Large intestine (tissue), 3 donors: ENCODE data around the gene TOP2A. TPM values are rescaled to one million over a fixed set of nuclear protein-coding genes. Genes with fewer than 3 reads are reported as not detected.

ENCODE experiments used
- DNase-seq, 2 donors: peaks; one replicate each; pipeline versions ENCODE4 v3.0.0 to v3.0.0-alpha.2; 2013
- H3K27ac ChIP-seq: one replicate; pipeline ENCODE4 v1.5.1; 2013; ENCODE audit warnings: low read length
- H3K27me3 ChIP-seq: 2 replicates; pipeline ENCODE4 v1.6.1; 2013; ENCODE audit warnings: low read length; ENCODE audit not compliant: control insufficient read depth, insufficient read depth
- H3K36me3 ChIP-seq: 2 replicates; pipeline ENCODE4 v1.6.1; 2013; ENCODE audit warnings: low read length; ENCODE audit not compliant: control insufficient read depth, insufficient read depth
- H3K4me1 ChIP-seq: one replicate; pipeline ENCODE4 v1.6.1; 2013; ENCODE audit warnings: low read length; ENCODE audit not compliant: control insufficient read depth, insufficient read depth
- H3K4me3 ChIP-seq: one replicate; pipeline ENCODE4 v1.5.1; 2013; ENCODE audit warnings: low read length
- H3K9me3 ChIP-seq: one replicate; pipeline ENCODE4 v1.6.1; 2013; ENCODE audit warnings: mild to moderate bottlenecking, low read depth, low read length, moderate library complexity; ENCODE audit not compliant: control insufficient read depth
- WGBS: methylation state at CpG from one replicate; pipeline ENCODE4 v1.1.5; 2013; ENCODE audit warnings: low lambda C conversion rate; ENCODE audit not compliant: insufficient coverage; 5-methylcytosine and 5-hydroxymethylcytosine counted together
- polyA plus RNA-seq: library from polyadenylated mRNA; unstranded; fragments of 120-200 nt; gene quantifications from one replicate; pipeline ENCODE4 v1.2.1, GENCODE V29; 2013

Gene TOP2A
- polyA plus RNA-seq, 1 donor, result 68.4 TPM

GRCh38 chr17:40452921-40453378 is 35.3 kb upstream of the TOP2A start:
- no peak for DNase-seq
- peaks cover 33% of the 10 kb centered on the region for H3K4me1 ChIP-seq

GRCh38 chr17:40452216-40452787 is 34.6 kb upstream of the TOP2A start:
- no CpG with 5 or more reads among the region's 7 CpGs for WGBS
- Histone ChIP-seq H3K36me3 (peaks cover 28% of the 10 kb centered on the region), H3K27me3 (peaks cover 2% of the 10 kb centered on the region), H3K4me3 (no peak overlapping the region), H3K27ac (no peak overlapping the region), H3K4me1 (peaks cover 33% of the 10 kb centered on the region), H3K9me3 (no peaks in the 10 kb centered on the region)
- no peak for DNase-seq

More at GRCh38 chr17:40452921-40453378, 35.3 kb upstream of the TOP2A start:
- Histone ChIP-seq H3K36me3 (peaks cover 28% of the 10 kb centered on the region), H3K27ac (no peak overlapping the region), H3K4me3 (no peak overlapping the region), H3K9me3 (no peaks in the 10 kb centered on the region), H3K27me3 (peaks cover 2% of the 10 kb centered on the region)
- no CpG with 5 or more reads among the region's 15 CpGs for WGBS

DNA sequence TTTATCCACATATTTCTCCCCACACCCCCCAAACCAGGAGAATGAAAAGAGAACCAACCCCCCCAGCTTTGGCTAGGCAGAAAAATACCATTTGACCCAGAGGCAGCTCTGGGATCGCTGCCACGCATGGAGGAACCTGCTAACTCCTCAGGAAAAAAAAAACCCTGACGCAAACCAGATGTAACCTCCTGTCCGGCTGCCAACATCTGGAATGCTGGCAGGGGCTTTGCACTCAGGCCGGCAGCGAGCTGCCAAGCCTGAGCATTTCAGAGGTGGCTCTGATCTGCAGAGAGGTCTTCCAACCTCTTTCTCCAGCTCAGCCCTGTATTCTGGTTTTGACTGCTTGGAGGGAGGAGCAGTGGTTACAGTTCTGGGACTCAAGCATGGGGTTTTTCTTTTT is 33.7 kb upstream of the TOP2A start:
- Histone ChIP-seq H3K27ac (no peak overlapping the region), H3K9me3 (no peaks in the 10 kb centered on the region), H3K36me3 (peaks cover 22% of the 10 kb centered on the region), H3K4me3 (no peak overlapping the region), H3K27me3 (peaks cover under 1% of the 10 kb centered on the region), H3K4me1 (peaks cover 33% of the 10 kb centered on the region)
- no CpG with 5 or more reads among the region's 6 CpGs for WGBS
- no peak for DNase-seq

GRCh38 chr17:40450175-40450574 is 32.5 kb upstream of the TOP2A start:
- no peaks in the 10 kb centered on the region for H3K9me3 ChIP-seq
- peaks cover 35% of the 10 kb centered on the region for H3K4me1 ChIP-seq
- H3K27me3 ChIP-seq, result peaks cover 3% of the 10 kb centered on the region
- H3K4me3 ChIP-seq, result no peak overlapping the region
- H3K36me3 ChIP-seq, result peaks cover 17% of the 10 kb centered on the region
- peak in 1 of 2 donors; percentile 58 for DNase-seq
- no CpG with 5 or more reads among the region's 3 CpGs for WGBS
- H3K27ac ChIP-seq, result no peak overlapping the region

DNA sequence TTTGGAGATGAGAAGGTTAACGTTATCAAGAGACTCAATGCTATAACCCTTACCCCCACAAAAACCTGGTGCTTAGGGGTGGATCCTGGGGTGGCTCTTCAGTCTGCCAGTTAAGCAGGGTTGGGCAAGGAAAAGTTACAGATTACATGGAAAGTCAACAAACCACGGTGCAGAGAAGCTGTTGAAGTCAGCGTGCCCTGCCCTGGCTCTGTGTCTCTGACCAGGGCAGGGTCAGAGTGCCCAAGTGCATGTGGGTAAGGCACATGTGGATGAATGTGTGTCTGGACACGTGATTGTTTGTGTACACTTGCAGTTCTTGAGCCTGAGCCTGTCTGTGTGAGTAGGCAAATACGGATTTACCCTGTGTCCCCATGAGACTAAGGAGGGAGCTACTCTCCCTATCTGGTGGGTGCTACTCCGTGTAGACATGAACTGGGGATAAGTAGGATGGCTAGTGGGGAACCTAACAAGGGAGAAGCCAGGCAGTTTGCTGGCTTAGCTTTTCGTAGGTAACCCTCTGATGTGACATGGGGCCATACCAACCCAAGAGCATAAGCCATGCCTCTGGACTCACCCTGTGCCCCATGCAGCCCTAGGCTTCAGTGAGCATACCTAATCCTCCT is 31.1 kb upstream of the TOP2A start:
- peaks cover 40% of the 10 kb centered on the region for H3K4me1 ChIP-seq
- peaks cover 10% of the 10 kb centered on the region for H3K27me3 ChIP-seq
- H3K4me3 ChIP-seq, result no peak overlapping the region
- H3K36me3 ChIP-seq, result peaks cover 7% of the 10 kb centered on the region
- peak; percentile 86 to 87 for DNase-seq
- no CpG with 5 or more reads among the region's 7 CpGs for WGBS
- no peaks in the 10 kb centered on the region for H3K9me3 ChIP-seq
- peak overlapping the region; percentile 32 for H3K27ac ChIP-seq

DNA sequence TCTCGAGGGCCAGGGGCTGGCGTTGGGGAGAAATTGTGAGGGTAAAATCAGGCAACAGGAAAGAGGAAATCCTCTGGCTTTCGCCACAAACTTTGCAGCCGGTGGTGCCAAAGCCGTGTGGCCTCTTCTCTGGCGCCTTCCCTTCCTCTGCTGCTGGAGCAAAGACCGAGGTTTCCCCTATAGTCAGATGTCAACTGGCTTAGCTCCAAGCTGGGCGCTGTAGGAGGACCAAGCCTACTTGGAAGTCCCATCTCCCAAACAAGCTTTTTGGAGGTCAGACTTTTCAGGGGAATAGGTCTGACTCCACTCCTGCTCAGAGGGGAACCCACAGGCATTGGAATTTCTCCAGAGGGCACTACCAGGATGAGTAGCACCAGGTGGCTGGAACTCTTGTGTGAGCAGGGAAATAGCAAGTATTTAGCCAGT is 30.5 kb upstream of the TOP2A start:
- Histone ChIP-seq H3K36me3 (peaks cover 3% of the 10 kb centered on the region), H3K27ac (peak overlapping the region; percentile 21), H3K9me3 (no peaks in the 10 kb centered on the region), H3K27me3 (peaks cover 10% of the 10 kb centered on the region), H3K4me1 (peaks cover 40% of the 10 kb centered on the region), H3K4me3 (no peak overlapping the region)
- no peak for DNase-seq
- WGBS, result no CpG with 5 or more reads among the region's 8 CpGs

GRCh38 chr17:40447806-40448205 is 30.1 kb upstream of the TOP2A start:
- Histone ChIP-seq H3K9me3 (no peaks in the 10 kb centered on the region), H3K27me3 (peaks cover 10% of the 10 kb centered on the region), H3K27ac (no peak overlapping the region), H3K36me3 (no peaks in the 10 kb centered on the region), H3K4me3 (no peak overlapping the region), H3K4me1 (peaks cover 42% of the 10 kb centered on the region)
- WGBS, result no CpG with 5 or more reads among the region's 4 CpGs
- DNase-seq, result no peak

- Histone ChIP-seq H3K36me3 (no peaks in the 10 kb centered on the region), H3K4me1 (peaks cover 45% of the 10 kb centered on the region), H3K9me3 (no peaks in the 10 kb centered on the region), H3K27ac (no peak overlapping the region), H3K4me3 (no peak overlapping the region), H3K27me3 (peaks cover 14% of the 10 kb centered on the region)
- no peak for DNase-seq
- no CpG with 5 or more reads among the region's 8 CpGs for WGBS
Observed at GRCh38 chr17:40447148-40447644, 29.5 kb upstream of the TOP2A start.

DNA sequence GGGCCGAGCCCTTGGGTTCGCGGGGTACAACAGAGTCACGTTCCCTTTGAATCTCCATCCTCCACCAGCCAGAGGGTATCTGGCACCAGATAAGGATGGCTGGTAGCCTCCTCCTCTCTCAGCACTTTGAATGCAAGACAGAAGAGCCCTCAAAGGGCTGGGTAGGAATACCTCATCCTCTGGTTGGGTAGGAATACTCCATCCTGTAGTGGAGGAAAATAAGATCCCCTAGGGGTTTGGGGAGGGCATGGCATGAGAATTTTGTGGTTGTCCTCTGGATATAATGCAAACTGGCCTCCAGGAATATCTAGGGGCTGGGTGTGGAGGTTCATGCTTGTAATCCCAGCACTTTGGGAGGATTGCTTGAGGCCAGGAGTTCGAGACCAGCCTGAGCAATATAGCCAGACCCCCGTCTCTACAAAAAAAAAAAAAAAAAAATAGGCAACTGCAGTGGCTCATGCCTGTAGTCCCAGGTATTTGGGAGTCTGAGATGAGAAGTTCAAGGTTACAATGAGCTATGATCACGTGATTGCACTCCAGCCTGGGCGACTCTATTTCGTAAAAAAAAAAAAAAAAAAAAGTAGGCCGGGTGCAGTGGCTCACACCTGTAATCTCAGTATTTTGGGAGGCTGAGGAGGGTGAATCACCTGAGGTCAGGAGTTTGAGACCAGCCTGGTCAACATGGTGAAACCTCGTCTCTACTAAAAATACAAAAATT is 28.2 kb upstream of the TOP2A start:
- Histone ChIP-seq H3K27ac (peak overlapping the region; percentile 44), H3K9me3 (no peaks in the 10 kb centered on the region), H3K27me3 (peaks cover 14% of the 10 kb centered on the region), H3K4me1 (peaks cover 46% of the 10 kb centered on the region), H3K36me3 (no peaks in the 10 kb centered on the region), H3K4me3 (peak overlapping the region; percentile 44)
- no peak for DNase-seq
- WGBS, result no CpG with 5 or more reads among the region's 11 CpGs

GRCh38 chr17:40443988-40444899 is 26.5 kb upstream of the TOP2A start:
- peaks cover 34% of the 10 kb centered on the region for H3K4me1 ChIP-seq
- no peaks in the 10 kb centered on the region for H3K9me3 ChIP-seq
- H3K4me3 ChIP-seq, result peak overlapping the region; percentile 44
- H3K36me3 ChIP-seq, result no peaks in the 10 kb centered on the region
- H3K27me3 ChIP-seq, result peaks cover 14% of the 10 kb centered on the region
- peak overlapping the region; percentile 72 for H3K27ac ChIP-seq
- no CpG with 5 or more reads among the region's 15 CpGs for WGBS
- DNase-seq, result no peak
